Ammon's horn (tissue), 1 donor: ENCODE measurements around the gene ZNF410.
"Not testable (repeated sequence)": the region's sequence is repeated elsewhere in the genome, so short reads cannot be mapped to it uniquely, and the experiment has no call there.

Experiments
- DNase-seq: peaks from one replicate; pipeline ENCODE4 v3.0.0-alpha.2; 2016; ENCODE audit warnings: low spot score

Gene ZNF410, protein sequence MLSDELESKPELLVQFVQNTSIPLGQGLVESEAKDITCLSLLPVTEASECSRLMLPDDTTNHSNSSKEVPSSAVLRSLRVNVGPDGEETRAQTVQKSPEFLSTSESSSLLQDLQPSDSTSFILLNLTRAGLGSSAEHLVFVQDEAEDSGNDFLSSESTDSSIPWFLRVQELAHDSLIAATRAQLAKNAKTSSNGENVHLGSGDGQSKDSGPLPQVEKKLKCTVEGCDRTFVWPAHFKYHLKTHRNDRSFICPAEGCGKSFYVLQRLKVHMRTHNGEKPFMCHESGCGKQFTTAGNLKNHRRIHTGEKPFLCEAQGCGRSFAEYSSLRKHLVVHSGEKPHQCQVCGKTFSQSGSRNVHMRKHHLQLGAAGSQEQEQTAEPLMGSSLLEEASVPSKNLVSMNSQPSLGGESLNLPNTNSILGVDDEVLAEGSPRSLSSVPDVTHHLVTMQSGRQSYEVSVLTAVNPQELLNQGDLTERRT

DNA sequence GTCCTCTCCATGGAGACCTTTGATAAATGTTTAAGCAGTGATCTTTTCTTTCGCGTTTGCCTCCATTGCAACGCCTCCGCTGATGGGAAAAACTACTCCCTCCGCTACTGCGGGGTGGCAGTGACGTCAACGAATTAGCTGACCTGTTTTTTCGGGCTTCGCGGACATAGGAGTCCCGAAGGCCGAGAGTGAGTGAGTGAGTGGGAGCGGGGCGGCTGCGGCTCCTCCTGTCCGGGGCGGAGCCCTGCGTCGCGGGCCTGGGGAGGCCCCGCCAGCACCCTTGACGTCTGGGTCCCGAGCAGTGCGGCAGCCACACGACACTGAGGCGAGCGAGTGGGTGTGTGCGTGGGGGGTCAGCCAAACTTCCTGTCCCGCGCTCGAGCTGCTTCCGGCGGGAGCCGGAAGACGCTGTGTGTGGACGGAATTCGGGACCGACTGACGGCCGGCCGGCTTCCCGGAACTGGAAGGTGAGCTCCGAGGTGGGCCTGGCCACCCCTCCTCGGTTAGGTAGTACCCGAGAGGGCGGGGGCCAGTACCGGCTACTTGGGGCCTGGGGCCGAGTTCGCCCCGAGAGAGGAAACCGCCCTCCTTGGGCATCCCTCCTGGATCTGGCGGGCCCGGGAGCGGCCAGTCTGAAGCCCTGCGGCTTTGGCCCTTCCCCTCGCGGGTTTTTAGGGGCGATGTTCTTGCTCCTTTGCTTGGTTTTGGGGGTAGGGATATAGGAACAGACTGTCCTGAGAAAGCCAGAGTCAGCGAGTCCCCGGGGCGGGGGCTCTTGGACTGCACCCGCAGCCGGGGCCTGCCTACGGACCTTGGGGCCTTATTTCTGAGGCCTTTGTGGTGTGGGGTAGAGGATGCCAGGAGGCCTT, at the start of gene ZNF410:
ZNF410 (plus strand) TSS at position 411 of the 869 bp plus-strand sequence. CDS start 5,317 bp downstream, outside the sequence.
- DNase-seq = peak; percentile 93

DNA sequence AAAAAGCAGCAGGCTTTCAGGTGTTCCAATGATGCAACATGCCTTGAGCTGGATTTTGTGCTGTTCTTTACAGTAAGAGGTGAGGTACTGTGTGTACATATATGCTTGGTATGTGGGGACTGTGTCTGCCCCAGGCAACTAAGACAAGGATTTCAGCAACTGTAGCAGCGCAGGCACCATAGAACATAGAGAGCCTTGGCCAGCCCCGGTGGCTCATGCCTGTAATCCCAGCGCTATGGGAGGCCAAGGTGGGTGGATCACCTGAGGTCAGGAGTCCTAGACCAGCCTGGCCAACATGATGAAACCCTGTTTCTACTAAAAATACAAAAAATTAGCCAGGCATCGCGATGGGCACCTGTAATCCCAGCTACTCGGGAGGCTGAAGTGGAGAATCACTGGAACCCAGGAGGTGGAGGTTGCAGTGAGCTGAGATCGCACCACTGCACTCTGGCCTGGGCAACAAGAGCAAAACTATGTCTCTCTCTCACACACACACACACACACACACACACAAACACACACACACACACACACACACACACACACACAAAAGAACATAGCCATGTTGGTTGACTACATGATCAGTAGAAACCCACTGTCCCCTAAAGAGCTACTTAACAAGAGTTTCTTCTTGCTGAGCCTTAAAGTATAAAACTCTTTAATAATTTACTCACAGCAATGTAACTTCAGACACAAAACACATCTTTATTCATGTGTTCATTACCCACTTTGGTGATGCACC, 48.2 kb upstream of the ZNF410 start:
- not testable (repeated sequence) for DNase-seq

DNA sequence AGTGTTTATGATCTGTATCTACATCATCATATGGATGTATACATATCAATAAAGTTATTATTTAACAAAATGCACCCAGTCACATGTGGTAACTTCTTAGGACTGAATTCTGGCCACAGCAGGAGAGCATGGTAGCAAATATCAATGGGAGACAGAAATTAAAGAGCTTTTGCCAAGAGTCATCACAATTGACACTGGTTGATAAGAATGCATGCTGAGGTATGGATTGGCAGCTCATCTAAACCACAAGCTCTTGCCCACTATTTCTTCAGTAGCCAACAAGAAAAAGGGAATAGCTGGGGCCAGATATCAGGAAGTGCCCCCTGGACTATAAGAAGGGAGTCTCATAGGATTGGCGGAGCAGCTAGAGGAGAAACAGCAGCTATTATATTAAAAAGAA, 44.5 kb upstream of the ZNF410 start:
- no peak for DNase-seq

DNA sequence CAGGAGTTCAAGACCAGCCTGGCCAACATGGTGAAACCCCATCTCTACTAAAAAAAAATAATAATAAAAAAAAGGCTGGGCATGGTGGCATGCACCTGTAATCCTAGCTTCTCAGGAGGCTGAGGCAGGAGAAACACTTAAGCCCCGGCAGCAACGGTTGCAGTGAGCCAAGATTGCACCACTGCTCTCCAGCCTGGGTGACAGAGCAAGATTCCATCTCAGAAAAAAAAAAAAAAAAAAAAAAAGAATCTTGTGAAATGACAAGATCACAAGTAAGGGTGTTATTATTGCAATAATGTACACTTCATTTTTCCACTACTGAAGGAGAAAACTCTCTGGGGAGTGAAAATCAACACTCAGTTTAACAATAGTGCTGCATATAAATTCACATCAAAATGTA, 43.8 kb upstream of the ZNF410 start:
- DNase-seq = no peak

DNA sequence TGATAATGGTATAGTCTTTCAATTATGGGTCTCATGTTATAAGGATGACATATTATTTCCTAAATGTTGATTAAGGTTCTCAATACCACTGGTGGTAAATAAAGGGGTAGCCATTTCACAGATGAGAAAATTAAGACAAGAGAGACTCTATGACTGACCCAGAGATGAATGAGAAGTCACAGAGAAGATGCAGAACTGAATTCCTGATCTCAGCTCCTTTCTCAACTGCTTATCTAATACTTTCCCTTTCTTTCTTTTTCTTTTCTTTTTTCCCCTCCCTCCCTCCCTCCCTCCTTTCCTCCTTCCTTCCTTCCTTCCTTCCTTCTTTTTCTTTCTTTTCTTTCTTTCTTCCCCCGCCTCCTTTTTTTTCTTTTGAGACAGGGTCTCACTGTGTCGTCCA, 43.4 kb upstream of the ZNF410 start:
- DNase-seq = no peak

DNA sequence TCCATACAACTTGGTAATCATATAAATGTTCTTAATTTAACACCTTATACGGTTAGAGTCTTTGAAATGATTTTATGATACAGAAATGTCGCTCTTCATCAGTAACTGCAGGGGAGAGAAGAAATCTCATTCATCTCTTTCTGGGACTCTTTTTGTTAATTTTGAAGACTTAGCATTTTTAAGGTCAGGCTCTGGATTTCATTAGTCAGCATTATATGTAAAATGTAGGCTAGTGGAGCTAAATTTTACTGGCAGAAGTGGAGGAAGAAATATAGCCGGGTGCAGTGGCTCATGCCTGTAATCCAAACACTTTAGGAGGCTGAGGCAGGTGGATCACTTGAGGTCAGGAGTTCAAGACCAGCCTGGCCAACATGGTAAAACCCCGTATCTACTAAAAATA, 39.7 kb upstream of the ZNF410 start:
- DNase-seq = no peak

DNA sequence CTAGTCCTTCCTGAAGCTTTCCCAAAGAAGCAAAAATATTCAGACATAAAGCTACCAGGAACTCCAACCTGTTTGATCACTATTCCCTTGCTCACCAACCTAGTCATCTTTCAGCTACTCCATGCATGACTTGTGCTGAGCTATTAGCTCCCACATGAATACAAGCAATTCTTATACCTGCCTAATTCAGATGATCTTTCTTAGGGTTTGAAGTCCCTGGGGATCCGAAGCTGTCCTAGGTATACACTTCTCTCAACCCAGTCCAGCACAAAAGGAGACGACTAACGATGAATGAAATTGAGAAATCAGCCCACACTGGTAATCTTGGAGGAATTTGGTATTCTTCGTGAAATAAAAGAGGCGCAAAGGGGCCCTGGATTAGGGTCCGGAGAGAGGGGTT, 35.7 kb upstream of the ZNF410 start:
- DNase-seq = no peak

DNA sequence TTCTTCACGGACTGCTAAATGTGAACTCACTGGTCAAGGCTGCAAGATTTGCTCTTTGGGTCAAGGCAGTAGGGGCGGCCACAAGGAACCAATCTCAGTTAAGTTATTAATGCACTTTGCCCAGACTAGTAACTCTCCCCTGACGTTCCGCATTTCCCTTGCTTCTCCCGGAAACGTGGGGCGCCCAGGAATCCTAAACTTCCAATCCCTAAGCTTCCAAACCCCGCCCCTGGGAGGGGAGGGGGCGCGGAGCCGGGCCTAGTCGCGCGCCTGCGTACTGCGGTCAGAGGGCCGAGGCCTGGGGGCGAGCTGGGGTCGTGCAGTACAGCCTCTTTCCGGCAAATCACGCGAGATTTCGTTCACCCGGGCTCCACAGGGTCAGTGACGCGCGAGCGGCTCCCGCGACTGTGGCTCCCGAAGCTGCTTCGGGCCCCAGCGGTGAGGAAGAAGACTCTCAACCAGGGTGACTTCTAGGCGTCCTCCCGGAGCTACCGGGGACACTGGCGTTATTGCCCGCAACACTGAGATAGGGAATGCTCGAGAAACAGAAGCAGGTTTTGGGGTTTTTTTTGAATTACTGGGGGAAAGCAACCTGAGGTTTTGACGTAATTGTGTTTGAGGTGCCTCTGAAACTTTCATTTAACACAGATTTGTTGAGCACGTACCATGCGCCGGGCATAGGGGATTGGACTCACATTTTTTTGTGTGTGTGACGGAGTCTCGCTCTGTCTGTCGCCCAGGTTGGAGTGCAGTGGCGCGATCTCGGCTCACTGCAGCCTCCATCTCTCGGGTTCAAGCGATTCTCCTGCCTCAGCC, 34.9 kb upstream of the ZNF410 start, which contains the start of gene PTGR2:
PTGR2 (plus strand) TSS at position 265 of the 816 bp plus-strand sequence. CDS start 7,032 bp downstream, outside the sequence.
- peak; percentile 95 for DNase-seq

DNA sequence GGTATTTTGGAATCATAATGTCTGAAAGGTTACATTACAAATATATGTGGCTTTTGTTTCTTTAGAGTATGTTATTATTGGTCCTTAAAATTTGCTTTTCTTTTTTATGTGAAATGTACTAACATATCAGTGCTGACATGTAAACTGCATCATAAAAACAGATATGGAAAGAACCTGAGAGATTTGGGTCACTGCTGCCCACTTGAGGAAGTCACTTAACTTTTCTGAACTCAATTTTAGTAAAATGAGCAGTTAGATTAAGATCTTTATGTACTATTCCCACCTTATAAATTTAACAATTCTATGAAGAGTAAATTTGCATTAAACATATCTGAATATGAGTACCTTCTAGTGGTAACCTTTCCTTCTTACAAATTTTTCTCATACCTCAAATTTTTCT, 27.5 kb upstream of the ZNF410 start:
- DNase-seq = no peak

DNA sequence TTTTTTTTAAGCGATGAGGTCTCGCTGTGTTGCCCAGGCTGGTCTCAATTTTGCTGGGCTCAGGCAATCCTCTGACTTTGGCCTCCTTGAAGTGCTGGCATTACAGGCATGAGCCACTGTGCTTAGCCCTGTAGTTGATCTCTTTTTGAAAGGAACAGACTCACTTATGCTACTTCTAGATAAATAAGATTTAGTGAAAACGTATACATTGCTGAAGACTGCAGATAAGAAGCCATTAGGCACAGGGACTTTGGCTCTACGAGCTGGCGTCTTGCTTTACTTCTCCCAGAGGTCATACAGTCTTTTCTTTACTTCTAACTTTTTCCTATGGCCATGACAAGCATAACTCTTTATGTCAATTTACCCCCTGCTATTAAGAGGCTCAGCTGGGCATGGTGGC, 25.6 kb upstream of the ZNF410 start:
- no peak for DNase-seq

DNA sequence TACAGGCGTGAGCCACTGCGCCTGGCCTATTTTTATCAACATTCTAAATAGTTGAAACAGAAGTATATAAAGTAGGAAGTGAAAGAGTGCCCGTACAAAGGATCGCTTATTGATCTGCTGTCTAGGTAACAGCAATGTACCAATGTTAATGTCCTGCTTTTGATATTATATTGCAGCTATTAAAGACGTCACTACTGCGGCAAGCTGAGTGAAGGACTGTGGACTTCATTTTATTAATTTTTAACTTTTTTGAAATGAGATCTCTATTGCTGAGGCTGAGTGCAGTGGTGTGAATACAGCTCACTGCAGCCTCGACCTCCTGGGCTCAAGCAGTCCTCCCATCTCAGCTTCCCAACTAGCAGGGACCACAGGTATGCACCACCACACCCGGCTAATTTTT, 24.2 kb upstream of the ZNF410 start:
- DNase-seq = no peak

DNA sequence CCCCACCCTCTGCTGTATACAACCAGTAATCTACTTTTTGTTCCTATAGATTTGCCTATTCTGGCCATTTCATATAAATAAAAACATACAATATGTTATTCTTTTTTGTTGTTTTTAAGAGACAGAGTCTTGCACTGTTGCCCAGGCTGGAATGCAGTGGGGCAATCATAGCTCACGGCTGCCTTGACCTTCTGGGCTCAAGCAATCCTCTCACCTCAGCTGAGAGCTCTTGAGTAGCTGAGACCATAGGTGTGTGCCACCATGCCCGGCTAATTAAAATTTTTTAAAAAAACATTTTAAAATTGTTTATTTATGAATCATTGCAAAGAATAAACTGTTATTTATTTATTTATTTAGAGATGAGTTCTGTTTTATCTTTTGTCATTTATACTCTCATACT, 23.4 kb upstream of the ZNF410 start:
- no peak for DNase-seq

DNA sequence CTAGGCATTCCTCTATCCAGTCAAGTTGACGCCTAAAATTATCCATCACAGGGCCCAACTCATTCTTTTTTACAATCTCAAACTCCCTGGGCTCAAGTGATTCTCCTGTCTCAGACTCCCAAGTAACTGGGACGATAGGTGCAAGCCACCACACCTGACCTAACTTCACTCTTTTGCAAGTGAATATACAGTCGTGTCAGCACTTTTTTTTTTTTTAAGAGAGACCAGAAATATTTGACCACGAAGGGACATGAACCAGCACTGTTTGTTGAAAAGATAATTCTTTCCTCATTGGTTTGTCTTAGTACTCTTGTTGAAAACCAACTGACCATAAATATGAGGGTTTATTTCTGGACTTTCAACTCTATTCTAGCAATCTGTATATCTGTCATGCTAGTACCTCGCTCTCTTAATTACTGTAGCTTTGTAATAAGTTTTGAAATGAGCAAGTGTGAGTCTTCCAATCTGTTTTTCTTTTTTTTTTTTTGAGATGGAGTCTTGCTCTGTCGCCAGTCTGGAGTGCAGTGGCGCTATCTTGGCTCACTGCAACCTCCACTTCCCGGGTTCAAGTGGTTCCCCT, 21.0 kb upstream of the ZNF410 start:
- DNase-seq = no peak

DNA sequence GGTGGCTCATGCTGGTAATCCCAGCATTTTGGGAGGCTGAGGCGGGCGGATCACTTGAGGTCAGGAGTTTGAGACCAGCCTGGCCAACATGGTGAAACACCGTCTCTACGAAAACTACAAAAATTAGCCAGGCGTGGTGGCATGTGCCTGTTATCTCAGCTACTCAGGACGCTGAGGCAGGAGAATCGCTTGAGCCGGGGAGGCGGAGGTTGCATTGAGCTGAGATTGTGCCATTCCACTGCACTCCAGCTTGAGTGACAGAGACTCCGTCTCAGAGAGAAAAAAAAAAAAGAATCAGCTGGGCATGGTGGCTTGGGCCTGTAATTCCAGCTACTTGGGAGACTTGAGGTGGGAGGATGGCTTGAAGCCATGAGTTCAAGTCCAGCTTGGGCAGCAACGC, 16.9 kb upstream of the ZNF410 start:
- not testable (repeated sequence) for DNase-seq

DNA sequence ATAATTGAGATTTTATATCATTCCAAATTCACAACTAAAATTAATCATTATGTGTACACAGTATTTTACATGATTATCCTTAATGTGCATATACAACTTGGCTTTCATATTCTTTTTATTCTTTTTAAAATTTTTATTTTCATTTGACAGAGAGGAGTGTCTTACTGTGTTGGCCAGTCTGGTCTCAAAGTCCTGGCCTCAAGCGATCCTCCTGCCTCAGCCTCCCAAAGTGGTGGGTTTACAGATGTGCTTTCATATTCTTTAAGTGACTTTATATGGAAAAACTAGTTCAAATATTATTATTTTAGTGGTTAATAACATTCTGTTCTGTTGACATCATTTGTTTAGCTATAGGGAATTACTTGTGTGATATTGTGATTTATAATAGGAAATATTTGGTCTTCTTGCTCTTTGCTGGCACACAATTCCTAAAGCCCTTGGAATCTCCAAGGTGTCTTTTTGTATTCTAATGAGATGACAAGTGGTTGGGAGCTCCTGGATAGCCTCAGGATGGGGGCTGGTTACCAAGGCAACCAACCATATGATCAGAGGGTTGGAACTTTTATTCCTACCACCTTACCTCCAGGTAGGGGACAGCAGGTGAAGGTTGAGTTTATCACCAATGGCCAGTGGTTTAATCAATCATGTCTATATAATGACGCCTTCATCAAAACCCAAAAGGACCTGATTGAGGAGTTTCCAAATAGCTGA, 16.0 kb upstream of the ZNF410 start:
- DNase-seq = no peak

DNA sequence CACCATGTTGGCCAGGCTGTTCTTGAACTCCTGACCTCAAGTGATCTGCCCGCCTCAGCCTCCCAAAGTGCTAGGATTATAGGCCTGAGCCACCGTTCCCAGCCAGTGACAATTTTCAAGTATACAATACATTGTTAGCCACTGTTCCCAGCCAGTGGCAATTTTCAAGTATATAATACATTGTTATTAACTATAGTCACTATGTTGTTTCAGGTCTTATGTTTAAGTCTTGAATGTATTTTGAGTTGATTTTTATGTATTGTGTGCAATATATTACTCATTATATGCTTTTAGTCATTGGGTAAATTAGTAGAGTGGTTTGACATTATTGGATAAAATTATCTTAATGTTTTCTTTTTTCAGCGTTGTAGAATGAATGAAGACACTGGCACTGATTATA, 13.0 kb upstream of the ZNF410 start:
- DNase-seq = no peak

DNA sequence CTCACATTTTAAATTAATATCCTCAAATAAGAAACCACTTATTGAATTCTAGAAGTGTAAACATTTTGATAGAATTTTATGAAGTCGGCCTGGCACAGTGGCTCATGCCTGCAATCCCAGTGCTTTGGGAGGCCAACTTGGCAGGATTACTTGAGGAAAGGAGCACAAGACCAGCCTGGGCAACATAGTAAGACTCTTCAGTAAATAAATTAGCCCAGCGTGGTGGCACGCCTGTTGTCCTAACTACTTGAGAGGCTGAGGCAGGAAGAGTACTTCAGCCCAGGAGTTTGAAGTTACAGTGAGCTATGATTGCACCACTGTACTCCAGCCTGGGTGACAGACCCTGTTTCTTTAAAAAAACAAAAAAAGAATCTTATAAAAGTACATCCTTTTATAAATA, 8.9 kb upstream of the ZNF410 start:
- no peak for DNase-seq

DNA sequence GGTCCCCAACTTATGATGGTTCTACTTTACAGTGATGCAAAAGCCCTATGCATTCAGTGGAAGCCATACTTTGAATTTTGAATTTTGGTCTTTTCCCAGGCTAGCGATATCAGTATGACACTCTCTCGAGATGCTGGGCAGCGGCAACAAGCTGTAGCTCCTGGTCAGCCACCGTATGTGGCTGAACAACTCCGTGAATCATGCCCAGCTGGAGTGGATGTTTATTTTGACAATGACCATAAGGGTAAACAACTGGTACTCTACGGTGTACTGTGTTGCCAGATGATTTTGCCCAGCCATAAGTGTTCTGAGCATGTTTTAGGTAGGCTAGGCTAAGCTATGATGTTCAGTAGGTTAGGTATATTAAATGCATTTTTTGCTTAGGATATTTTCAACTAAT, 8.2 kb upstream of the ZNF410 start:
- DNase-seq = no peak

DNA sequence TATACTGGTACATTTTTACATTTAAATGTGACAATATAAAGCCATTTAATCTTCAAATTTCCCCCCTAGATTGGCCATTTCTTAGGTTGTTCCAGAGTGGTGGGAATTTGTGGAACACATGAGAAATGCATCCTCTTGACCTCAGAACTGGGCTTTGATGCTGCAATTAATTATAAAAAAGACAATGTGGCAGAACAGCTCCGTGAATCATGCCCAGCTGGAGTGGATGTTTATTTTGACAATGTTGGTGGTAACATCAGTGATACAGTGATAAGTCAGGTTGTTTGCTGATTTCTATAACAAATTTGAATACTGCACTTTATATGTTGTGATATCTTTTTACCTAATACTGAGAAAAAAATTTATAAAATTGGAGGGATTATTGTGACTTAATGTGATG, 7.6 kb upstream of the ZNF410 start:
- DNase-seq = no peak

DNA sequence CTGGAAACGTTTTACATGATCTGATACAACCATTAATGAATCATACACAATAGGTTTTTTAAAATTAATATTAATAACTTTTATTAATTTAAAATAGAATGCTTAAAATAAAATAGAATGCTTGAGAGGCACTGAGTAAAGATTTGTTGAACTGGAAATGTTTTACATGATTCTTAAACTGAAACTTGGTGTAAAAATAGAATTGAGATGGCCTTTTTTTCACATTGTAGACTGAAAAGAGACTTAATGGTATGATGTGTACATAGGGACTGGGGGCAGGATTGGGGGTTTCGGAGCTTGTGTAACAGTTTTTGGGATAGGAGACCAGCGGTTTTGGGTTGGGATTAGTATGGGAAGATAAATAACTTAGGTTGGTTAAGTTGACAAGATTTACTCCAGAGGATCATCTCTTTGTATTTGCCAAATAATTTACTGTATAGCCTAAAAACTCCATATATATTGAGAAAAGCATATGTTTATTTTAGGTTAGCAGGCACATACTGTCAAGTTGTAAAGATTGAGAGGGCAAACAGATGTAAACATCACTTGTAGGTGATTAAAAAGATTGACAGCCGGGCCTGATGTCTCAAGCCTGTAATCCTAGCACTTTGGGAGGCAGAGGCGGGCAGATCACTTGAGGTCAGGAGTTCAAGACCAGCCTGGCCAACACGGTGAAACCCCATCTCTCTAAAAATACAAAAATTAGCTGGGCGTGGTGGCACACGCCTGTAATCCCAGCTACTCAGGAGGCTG, 2.0 kb upstream of the ZNF410 start:
- DNase-seq = no peak
